Liver (tissue), 9 donors: ENCODE data around the gene LRRC61. TPM values are rescaled to one million over a fixed set of nuclear protein-coding genes. Genes with fewer than 3 reads are reported as not detected.

Source experiments
- DNase-seq: peaks from one replicate; pipeline ENCODE4 v3.0.0-alpha.2; 2017; ENCODE audit warnings: low spot score
- H3K27ac ChIP-seq, 2 donors: one replicate each; pipeline ENCODE4 v1.7.0; 2013; ENCODE audit warnings: inconsistent platforms in 2 of 2, low read length in 2 of 2, control low read depth in 1 of 2, low read depth in 1 of 2, mild to moderate bottlenecking in 1 of 2
- H3K27me3 ChIP-seq, 4 donors: one replicate each; pipeline versions ENCODE4 v1.6.1 to v1.7.0; 2013; ENCODE audit warnings: low read length in 3 of 4, inconsistent platforms in 1 of 4, mild to moderate bottlenecking in 1 of 4, moderate library complexity in 1 of 4; ENCODE audit not compliant: control insufficient read depth in 4 of 4, insufficient read depth in 4 of 4
- H3K36me3 ChIP-seq, 4 donors: one replicate each; pipeline versions ENCODE4 v1.6.1 to v1.7.0; 2013; ENCODE audit warnings: low read length in 3 of 4, mild to moderate bottlenecking in 3 of 4, low read depth in 1 of 4, moderate library complexity in 1 of 4; ENCODE audit not compliant: control insufficient read depth in 4 of 4, insufficient read depth in 3 of 4
- H3K4me1 ChIP-seq, 4 donors: one replicate each; pipeline versions ENCODE4 v1.6.1 to v1.7.0; 2013; ENCODE audit warnings: low read length in 3 of 4, mild to moderate bottlenecking in 3 of 4, moderate library complexity in 1 of 4; ENCODE audit not compliant: control insufficient read depth in 4 of 4, insufficient read depth in 4 of 4
- H3K4me3 ChIP-seq, 3 donors: one replicate each; pipeline versions ENCODE4 v1.6.1 to v1.7.0; 2013; ENCODE audit warnings: low read length in 3 of 3, control low read depth in 1 of 3, low read depth in 1 of 3, mild to moderate bottlenecking in 1 of 3
- H3K9ac ChIP-seq, 2 donors: one replicate each; pipeline ENCODE4 v1.7.0; 2013; ENCODE audit warnings: low read length in 2 of 2, mild to moderate bottlenecking in 2 of 2, moderate library complexity in 2 of 2, control low read depth in 1 of 2, low read depth in 1 of 2
- H3K9me3 ChIP-seq, 4 donors: one replicate each; pipeline versions ENCODE4 v1.6.1 to v1.7.0; 2013; ENCODE audit warnings: low read length in 3 of 4; ENCODE audit not compliant: control insufficient read depth in 4 of 4
- ATF3 ChIP-seq: IDR thresholded peaks from 2 replicates; pipeline ENCODE4 v1.6.1; 2016; ENCODE audit warnings: antibody characterized with exemption
- EGR1 ChIP-seq, 2 donors: IDR thresholded peaks; 2 replicates each; pipeline ENCODE4 v1.6.1; 2016 to 2018; ENCODE audit warnings: antibody characterized with exemption in 2 of 2, low read depth in 2 of 2
- FOXA1 ChIP-seq: IDR thresholded peaks from 2 replicates; pipeline ENCODE4 v1.6.1; 2016; ENCODE audit warnings: antibody characterized with exemption
- FOXA2 ChIP-seq: IDR thresholded peaks from 2 replicates; pipeline ENCODE4 v1.6.1; 2016; ENCODE audit warnings: antibody characterized with exemption
- GABPA ChIP-seq, 2 donors: IDR thresholded peaks in 1 of 2; conservative IDR thresholded peaks in 1 of 2; 2 replicates each; pipeline ENCODE4 v1.6.1; 2016; ENCODE audit warnings: antibody characterized with exemption in 2 of 2, mild to moderate bottlenecking in 1 of 2, moderate library complexity in 1 of 2
- HNF4A ChIP-seq, 2 donors: conservative IDR thresholded peaks; 2 replicates each; pipeline ENCODE4 v1.6.1; 2016; ENCODE audit warnings: antibody characterized with exemption in 2 of 2, mild to moderate bottlenecking in 2 of 2
- HNF4G ChIP-seq: IDR thresholded peaks from 2 replicates; pipeline ENCODE4 v1.6.1; 2016; ENCODE audit warnings: antibody characterized with exemption
- JUND ChIP-seq, 2 donors: IDR thresholded peaks; 2 replicates each; pipeline ENCODE4 v1.6.1; 2016; ENCODE audit warnings: antibody characterized with exemption in 2 of 2
- NR2F2 ChIP-seq: IDR thresholded peaks from 2 replicates; pipeline ENCODE4 v1.6.1; 2016; ENCODE audit warnings: antibody characterized with exemption
- REST ChIP-seq: IDR thresholded peaks from 2 replicates; pipeline ENCODE4 v1.6.1; 2016; ENCODE audit warnings: antibody characterized with exemption, mild to moderate bottlenecking
- TAF1 ChIP-seq: conservative IDR thresholded peaks from 2 replicates; pipeline ENCODE4 v1.6.1; 2016; ENCODE audit warnings: antibody characterized with exemption, mild to moderate bottlenecking
- YY1 ChIP-seq: IDR thresholded peaks from 2 replicates; pipeline ENCODE4 v1.6.1; 2016; ENCODE audit warnings: antibody characterized with exemption, mild to moderate bottlenecking
- WGBS: extraction: QIAGEN DNeasy Blood & Tissue Kit; methylation state at CpG from one replicate; pipeline ENCODE4 v1.1.7; 2013; 5-methylcytosine and 5-hydroxymethylcytosine counted together
- polyA plus RNA-seq, 2 donors: library from polyadenylated mRNA; stranded (reverse) in 1 of 2; unstranded in 1 of 2; fragments of 200-250 nt in 1 of 2; fragments of >200 nt in 1 of 2; fragmentation: Nextera tagmentation in 1 of 2; extraction: Ambion mirVana in 1 of 2; gene quantifications; one replicate each; pipeline versions ENCODE4 v1.2.1 to v1.2.3, GENCODE V29; 2013 to 2015
- total RNA-seq, 2 donors: library from RNA; depleted of rRNA; stranded (reverse); fragments of >200 nt; gene quantifications; one replicate each; pipeline ENCODE4 v1.2.3, GENCODE V29; 2014
- TF ChIP-seq, protein P1 (sequence below): IDR thresholded peaks from 2 replicates; pipeline ENCODE4 v1.6.1; 2016; ENCODE audit warnings: antibody characterized with exemption
- TF ChIP-seq, protein P2 (sequence below): fragments of 150-350 bp; IDR thresholded peaks from 2 replicates; pipeline ENCODE4 v1.5.1; 2017; ENCODE audit warnings: improper control_type of control experiment, low read depth, low read length; ENCODE audit not compliant: missing input control
- donor health status: healthy.
- donor health status: healthy.
- donor health status: healthy.
- donor health status: healthy.
- donor health status: healthy.

LRRC61 gene
- total and polyA plus RNA-seq, 4 donors, result 12.0 to 21.0 (median 15.6) TPM

DNA sequence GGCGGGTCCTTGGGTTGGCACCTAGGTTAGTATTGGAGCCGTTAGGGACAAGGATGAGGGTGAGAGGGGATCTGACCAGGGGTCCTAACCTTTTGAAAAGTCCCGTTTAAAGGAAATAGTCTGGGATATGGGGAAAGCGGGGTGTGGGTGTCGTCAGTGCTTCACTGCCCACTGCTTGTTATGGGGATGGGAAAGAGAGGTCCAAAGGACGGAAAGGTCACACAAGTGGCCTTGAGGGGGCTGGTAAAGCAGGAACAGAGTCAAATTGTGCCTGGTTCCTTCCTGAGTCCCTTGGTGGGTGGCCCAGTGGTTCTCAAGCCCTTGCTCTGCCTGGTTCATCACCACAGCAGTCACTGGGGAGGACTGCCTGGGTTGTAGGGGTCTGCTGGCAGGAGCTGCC is 53.4 kb downstream of the LRRC61 start:
- Histone ChIP-seq H3K9me3 (no peaks in the 10 kb centered on the region), H3K9ac (no peak overlapping the region), H3K4me1 (peaks cover 21 to 58% (median 47%) of the 10 kb centered on the region in 4 donors), H3K27ac (peak overlapping the region; percentile 35 to 49), H3K4me3 (no peak overlapping the region), H3K27me3 (no peaks in the 10 kb centered on the region), H3K36me3 (peaks cover 6 to 15% (median 10%) of the 10 kb centered on the region in 4 donors)
- TF ChIP-seq, protein P1, sequence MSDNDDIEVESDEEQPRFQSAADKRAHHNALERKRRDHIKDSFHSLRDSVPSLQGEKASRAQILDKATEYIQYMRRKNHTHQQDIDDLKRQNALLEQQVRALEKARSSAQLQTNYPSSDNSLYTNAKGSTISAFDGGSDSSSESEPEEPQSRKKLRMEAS, result no peak
- TF ChIP-seq HNF4G (no peak), FOXA2 (no peak), HNF4A (conservative IDR thresholded peaks at IDR 0.05) (peak; percentile 18 to 28)
- no peak for DNase-seq
- WGBS, result 38% methylated on average over 6 of the region's 6 CpGs

GRCh38 chr7:150377196-150377595 is 54.0 kb downstream of the LRRC61 start:
- DNase-seq, result no peak
- 32% methylated on average over 3 of the region's 3 CpGs for WGBS
- no peaks in the 10 kb centered on the region for H3K27me3 ChIP-seq
- TF ChIP-seq ATF3, result no peak
- TF ChIP-seq, protein P2, sequence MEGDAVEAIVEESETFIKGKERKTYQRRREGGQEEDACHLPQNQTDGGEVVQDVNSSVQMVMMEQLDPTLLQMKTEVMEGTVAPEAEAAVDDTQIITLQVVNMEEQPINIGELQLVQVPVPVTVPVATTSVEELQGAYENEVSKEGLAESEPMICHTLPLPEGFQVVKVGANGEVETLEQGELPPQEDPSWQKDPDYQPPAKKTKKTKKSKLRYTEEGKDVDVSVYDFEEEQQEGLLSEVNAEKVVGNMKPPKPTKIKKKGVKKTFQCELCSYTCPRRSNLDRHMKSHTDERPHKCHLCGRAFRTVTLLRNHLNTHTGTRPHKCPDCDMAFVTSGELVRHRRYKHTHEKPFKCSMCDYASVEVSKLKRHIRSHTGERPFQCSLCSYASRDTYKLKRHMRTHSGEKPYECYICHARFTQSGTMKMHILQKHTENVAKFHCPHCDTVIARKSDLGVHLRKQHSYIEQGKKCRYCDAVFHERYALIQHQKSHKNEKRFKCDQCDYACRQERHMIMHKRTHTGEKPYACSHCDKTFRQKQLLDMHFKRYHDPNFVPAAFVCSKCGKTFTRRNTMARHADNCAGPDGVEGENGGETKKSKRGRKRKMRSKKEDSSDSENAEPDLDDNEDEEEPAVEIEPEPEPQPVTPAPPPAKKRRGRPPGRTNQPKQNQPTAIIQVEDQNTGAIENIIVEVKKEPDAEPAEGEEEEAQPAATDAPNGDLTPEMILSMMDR, result no peak
- TF ChIP-seq GABPA (IDR thresholded peaks at IDR 0.05 in 1 of 2, conservative IDR thresholded peaks at IDR 0.05 in 1 of 2), result no peak
- TF ChIP-seq FOXA1, result no peak
- no peak overlapping the region for H3K4me3 ChIP-seq
- peak overlapping the region; percentile 93 to 94 for H3K27ac ChIP-seq
- H3K9ac ChIP-seq, result peak overlapping the region in 1 of 2 donors; percentile 11
- no peaks in the 10 kb centered on the region for H3K9me3 ChIP-seq
- peaks cover 19 to 58% (median 47%) of the 10 kb centered on the region in 4 donors for H3K4me1 ChIP-seq
- H3K36me3 ChIP-seq, result peaks cover 2 to 15% (median 8%) of the 10 kb centered on the region in 4 donors

DNA sequence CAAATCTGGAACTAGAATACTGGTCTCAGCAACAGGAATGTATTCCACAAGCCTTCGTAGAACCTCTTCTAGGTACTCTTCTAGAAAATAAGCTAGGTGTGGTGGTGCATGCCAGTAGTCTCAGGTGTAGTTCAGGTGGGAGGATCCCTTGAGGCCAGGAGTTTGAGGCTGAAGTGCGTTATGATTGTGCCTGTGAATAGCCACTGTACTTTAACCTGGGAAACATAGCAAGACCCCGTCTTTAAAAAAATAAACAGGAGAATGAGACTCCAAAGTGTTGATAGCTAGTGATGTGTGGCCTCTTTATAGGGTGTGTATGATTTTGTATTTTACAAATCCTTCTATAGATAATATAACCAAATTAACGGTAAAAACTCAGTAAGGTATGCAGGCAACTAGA is 54.5 kb downstream of the LRRC61 start:
- no peak for DNase-seq

More for the DNA sequence above, 54.5 kb downstream of the LRRC61 start:
- Histone ChIP-seq H3K27me3 (no peaks in the 10 kb centered on the region), H3K4me1 (peaks cover 19 to 58% (median 47%) of the 10 kb centered on the region in 4 donors), H3K36me3 (peaks cover 2 to 11% (median 7%) of the 10 kb centered on the region in 4 donors), H3K4me3 (no peak overlapping the region), H3K27ac (peak overlapping the region; percentile 93 to 94), H3K9me3 (no peaks in the 10 kb centered on the region), H3K9ac (peak overlapping the region in 1 of 2 donors; percentile 93)
- TF ChIP-seq NR2F2 (no peak), HNF4G (no peak), GABPA (IDR thresholded peaks at IDR 0.05 in 1 of 2, conservative IDR thresholded peaks at IDR 0.05 in 1 of 2) (no peak), YY1 (no peak), TAF1 (no peak), FOXA2 (no peak), JUND (IDR thresholded peaks at IDR 0.05) (no peak), EGR1 (IDR thresholded peaks at IDR 0.05; ENCODE audit: low read depth in 2 of 2) (no peak), ATF3 (no peak), FOXA1 (no peak), REST (no peak)
- TF ChIP-seq, protein P1, result no peak
- WGBS, result 20% methylated on average over 4 of the region's 4 CpGs
